IPS-NIHi7 (cell line): Measurements from ENCODE around the gene DNHD1.

ENCODE experiments used
- DNase-seq: peaks from one replicate; pipeline ENCODE4 v3.0.0; 2012; ENCODE audit warnings: mixed read lengths; ENCODE audit errors: extremely low spot score

DNHD1 gene

GRCh38 chr11:6497069-6497839, at the start of gene DNHD1:
DNHD1 (plus strand) TSS chr11:6497280; CDS start chr11:6498216, 936 bp downstream.
- peak; percentile 83 for DNase-seq

GRCh38 chr11:6448574-6448973, 48.5 kb upstream of the DNHD1 start:
- no peak for DNase-seq

GRCh38 chr11:6452219-6452618, 44.9 kb upstream of the DNHD1 start:
- DNase-seq, result no peak

- no peak for DNase-seq
These were observed 43.9 kb upstream of the DNHD1 start for GRCh38 chr11:6453152-6453551.

GRCh38 chr11:6455070-6455469, 42.0 kb upstream of the DNHD1 start:
- DNase-seq, result no peak

GRCh38 chr11:6456361-6457073, 40.6 kb upstream of the DNHD1 start:
- DNase-seq, result no peak

- no peak for DNase-seq
These were observed 39.3 kb upstream of the DNHD1 start for GRCh38 chr11:6457581-6458320.

- no peak for DNase-seq
These were observed 38.6 kb upstream of the DNHD1 start for GRCh38 chr11:6458352-6459098.

- DNase-seq, result no peak
These were observed 38.0 kb upstream of the DNHD1 start for GRCh38 chr11:6459099-6459450.

- peak; percentile 100 for DNase-seq
These were observed 28.2 kb upstream of the DNHD1 start for GRCh38 chr11:6468712-6469495.

- no peak for DNase-seq
These were observed 27.5 kb upstream of the DNHD1 start for GRCh38 chr11:6469599-6469998.

GRCh38 chr11:6472934-6473333, 24.1 kb upstream of the DNHD1 start:
- DNase-seq, result no peak

- DNase-seq, result peak; percentile 98
These were observed 23.3 kb upstream of the DNHD1 start, which contains the start of gene TRIM3 for GRCh38 chr11:6473451-6474412. TRIM3 (minus strand) TSS chr11:6473941; CDS start chr11:6465695, 8,246 bp downstream.

GRCh38 chr11:6474413-6474792, 22.7 kb upstream of the DNHD1 start:
- no peak for DNase-seq

GRCh38 chr11:6474806-6475500, 22.1 kb upstream of the DNHD1 start:
- DNase-seq, result no peak

GRCh38 chr11:6475936-6476335, 21.1 kb upstream of the DNHD1 start:
- peak; percentile 31 for DNase-seq

- DNase-seq, result peak; percentile 52
These were observed 20.5 kb upstream of the DNHD1 start for GRCh38 chr11:6476571-6476970.

GRCh38 chr11:6480299-6480914, 16.7 kb upstream of the DNHD1 start:
- no peak for DNase-seq
